ENCODE data around the gene ARPC2.

- TF ChIP-seq CTCF (IDR thresholded peaks at IDR 0.05) = no peak
- TF ChIP-seq POLR2A (IDR thresholded peaks at IDR 0.05) = no peak
These were observed 30.1 kb upstream of the ARPC2 start for GRCh38 chr2:218186876-218187275.
